K562 (cell line): ENCODE data around the gene DCDC2. TPM values are rescaled to one million over a fixed set of nuclear protein-coding genes. Genes with fewer than 3 reads are reported as not detected.

Experiments used
- ATF1 ChIP-seq, 2 experiments: fragments of 450-650 bp in 1 of 2; IDR thresholded peaks; 2 replicates each; pipeline ENCODE4 v1.6.1; 2016; ENCODE audit warnings: missing compliant biosample characterization in 1 of 2, missing genetic modification characterization in 1 of 2
- BHLHE40 ChIP-seq: IDR thresholded peaks from 2 replicates; pipeline ENCODE4 v1.6.1; 2011; ENCODE audit warnings: low read length, improper control_type of control experiment
- DNMT1 ChIP-seq: fragments of 450-650 bp; IDR thresholded peaks from 2 replicates; pipeline ENCODE4 v1.6.1; 2016; ENCODE audit warnings: antibody characterized with exemption, mild to moderate bottlenecking
- ELF4 ChIP-seq: fragments of 450-650 bp; formaldehyde crosslinking; IDR thresholded peaks from 2 replicates; pipeline ENCODE4 v1.4.0; 2022; ENCODE audit warnings: missing genetic modification characterization
- HOMEZ ChIP-seq: fragments of 250-450 bp; sonication (Bioruptor Pico); IDR thresholded peaks from 2 replicates; pipeline ENCODE4 v1.4.0; 2020; ENCODE audit warnings: mild to moderate bottlenecking, moderate library complexity
- MAFK ChIP-seq: IDR thresholded peaks from 2 replicates; pipeline ENCODE4 v1.6.1; 2011; ENCODE audit warnings: low read length, improper control_type of control experiment
- MEF2A ChIP-seq: IDR thresholded peaks from 2 replicates; pipeline ENCODE4 v1.6.1; 2011; ENCODE audit warnings: low read depth, mild to moderate bottlenecking, low read length, moderate library complexity; ENCODE audit not compliant: control insufficient read depth
- MTA2 ChIP-seq: fragments of 450-650 bp; IDR thresholded peaks from 2 replicates; pipeline ENCODE4 v1.6.1; 2016; ENCODE audit warnings: low read depth
- NBN ChIP-seq: fragments of 450-650 bp; IDR thresholded peaks from 2 replicates; pipeline ENCODE4 v1.6.1; 2016; ENCODE audit warnings: low read depth, mild to moderate bottlenecking
- RFX1 ChIP-seq: fragments of 450-650 bp; IDR thresholded peaks from 2 replicates; pipeline ENCODE4 v1.6.1; 2016; ENCODE audit warnings: mild to moderate bottlenecking, moderate library complexity
- SMARCA5 ChIP-seq: fragments of 450-650 bp; IDR thresholded peaks from 2 replicates; pipeline ENCODE4 v1.6.1; 2016
- SRSF1 ChIP-seq: fragments of 200-400 bp; formaldehyde crosslinking; IDR thresholded peaks from 2 replicates; pipeline ENCODE4 v1.6.1; 2017; ENCODE audit warnings: mild to moderate bottlenecking, low read depth, low read length, moderate library complexity
- ZNF121 ChIP-seq: sonication (generic); formaldehyde crosslinking; conservative IDR thresholded peaks from 2 replicates; pipeline ENCODE4 v1.8.0; 2022; ENCODE audit warnings: missing genetic modification reagents
- ZNF444 ChIP-seq: fragments of 250-450 bp; sonication (Bioruptor Pico); IDR thresholded peaks from 2 replicates; pipeline ENCODE4 v1.4.0; 2020; ENCODE audit warnings: mild to moderate bottlenecking, moderate library complexity
- ZNF75A ChIP-seq: fragments of 450-650 bp; formaldehyde crosslinking; IDR thresholded peaks from 2 replicates; pipeline ENCODE4 v1.4.0; 2020; ENCODE audit warnings: mild to moderate bottlenecking
- polyA plus RNA-seq, 8 experiments: library from polyadenylated mRNA; depleted of rRNA in 4 of 8; stranded (reverse) in 5 of 8; unstranded in 3 of 8; fragments of >200 nt; fragmentation: Nextera tagmentation in 2 of 8; fragmentation: Illumina TruSeq in 1 of 8; extraction: Ambion mirVana in 2 of 8; extraction: Trizol in 1 of 8; gene quantifications; 2 replicates each; pipeline versions ENCODE4 v1.2.1 to v1.2.3, GENCODE V29; 2011 to 2014; ENCODE audit warnings: inconsistent platforms in 1 of 8, missing spikeins in 1 of 8
- total RNA-seq, 7 experiments: library from RNA; depleted of rRNA in 6 of 7; stranded (reverse); fragments of >200 nt in 6 of 7; fragmentation: Illumina TruSeq in 2 of 7; extraction: Trizol in 2 of 7; gene quantifications; 2 replicates each; pipeline versions ENCODE4 v1.2.1 to v1.2.3, GENCODE V29; 2011 to 2021; ENCODE audit warnings: low replicate concordance in 1 of 7
- TF ChIP-seq, protein P1 (sequence below), 2 experiments: fragments of 450-650 bp; IDR thresholded peaks; 2 replicates each; pipeline ENCODE4 v1.6.1; 2016; ENCODE audit warnings: mild to moderate bottlenecking in 2 of 2, borderline replicate concordance in 1 of 2, low read depth in 1 of 2, moderate library complexity in 1 of 2
- TF ChIP-seq, protein P2 (sequence below): sonication (generic); formaldehyde crosslinking; IDR thresholded peaks from 2 replicates; pipeline ENCODE4 v1.8.1; 2023; ENCODE audit warnings: mild to moderate bottlenecking, missing genetic modification reagents
- TF ChIP-seq, protein P3 (sequence below): fragments of 250-450 bp; sonication (Bioruptor Pico); IDR thresholded peaks from 2 replicates; pipeline ENCODE4 v1.4.0; 2020; ENCODE audit warnings: mild to moderate bottlenecking

Gene DCDC2
- total and polyA plus RNA-seq, 9 of the 15 experiments (the other 6 are each of a cell fraction or from before 2014, with no cell fraction given) = 0.04 TPM; not detected in 8

DNA sequence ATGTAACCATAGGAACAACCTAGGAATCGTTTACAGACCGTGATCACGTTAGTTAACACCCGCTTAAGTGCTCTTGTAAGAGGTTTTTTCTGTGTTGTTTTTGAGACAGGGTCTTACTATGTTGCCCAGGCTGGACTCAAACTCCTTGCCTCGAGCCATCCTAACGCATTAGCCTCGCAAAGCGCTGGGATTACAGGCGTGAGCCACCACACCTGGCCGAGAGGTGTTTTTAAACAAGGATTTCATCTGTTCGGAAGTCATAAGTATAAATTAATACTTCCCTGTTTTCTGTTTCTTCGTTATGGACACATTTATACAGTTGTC is 45.6 kb upstream of the DCDC2 start (continued):
- TF ChIP-seq, protein P1, sequence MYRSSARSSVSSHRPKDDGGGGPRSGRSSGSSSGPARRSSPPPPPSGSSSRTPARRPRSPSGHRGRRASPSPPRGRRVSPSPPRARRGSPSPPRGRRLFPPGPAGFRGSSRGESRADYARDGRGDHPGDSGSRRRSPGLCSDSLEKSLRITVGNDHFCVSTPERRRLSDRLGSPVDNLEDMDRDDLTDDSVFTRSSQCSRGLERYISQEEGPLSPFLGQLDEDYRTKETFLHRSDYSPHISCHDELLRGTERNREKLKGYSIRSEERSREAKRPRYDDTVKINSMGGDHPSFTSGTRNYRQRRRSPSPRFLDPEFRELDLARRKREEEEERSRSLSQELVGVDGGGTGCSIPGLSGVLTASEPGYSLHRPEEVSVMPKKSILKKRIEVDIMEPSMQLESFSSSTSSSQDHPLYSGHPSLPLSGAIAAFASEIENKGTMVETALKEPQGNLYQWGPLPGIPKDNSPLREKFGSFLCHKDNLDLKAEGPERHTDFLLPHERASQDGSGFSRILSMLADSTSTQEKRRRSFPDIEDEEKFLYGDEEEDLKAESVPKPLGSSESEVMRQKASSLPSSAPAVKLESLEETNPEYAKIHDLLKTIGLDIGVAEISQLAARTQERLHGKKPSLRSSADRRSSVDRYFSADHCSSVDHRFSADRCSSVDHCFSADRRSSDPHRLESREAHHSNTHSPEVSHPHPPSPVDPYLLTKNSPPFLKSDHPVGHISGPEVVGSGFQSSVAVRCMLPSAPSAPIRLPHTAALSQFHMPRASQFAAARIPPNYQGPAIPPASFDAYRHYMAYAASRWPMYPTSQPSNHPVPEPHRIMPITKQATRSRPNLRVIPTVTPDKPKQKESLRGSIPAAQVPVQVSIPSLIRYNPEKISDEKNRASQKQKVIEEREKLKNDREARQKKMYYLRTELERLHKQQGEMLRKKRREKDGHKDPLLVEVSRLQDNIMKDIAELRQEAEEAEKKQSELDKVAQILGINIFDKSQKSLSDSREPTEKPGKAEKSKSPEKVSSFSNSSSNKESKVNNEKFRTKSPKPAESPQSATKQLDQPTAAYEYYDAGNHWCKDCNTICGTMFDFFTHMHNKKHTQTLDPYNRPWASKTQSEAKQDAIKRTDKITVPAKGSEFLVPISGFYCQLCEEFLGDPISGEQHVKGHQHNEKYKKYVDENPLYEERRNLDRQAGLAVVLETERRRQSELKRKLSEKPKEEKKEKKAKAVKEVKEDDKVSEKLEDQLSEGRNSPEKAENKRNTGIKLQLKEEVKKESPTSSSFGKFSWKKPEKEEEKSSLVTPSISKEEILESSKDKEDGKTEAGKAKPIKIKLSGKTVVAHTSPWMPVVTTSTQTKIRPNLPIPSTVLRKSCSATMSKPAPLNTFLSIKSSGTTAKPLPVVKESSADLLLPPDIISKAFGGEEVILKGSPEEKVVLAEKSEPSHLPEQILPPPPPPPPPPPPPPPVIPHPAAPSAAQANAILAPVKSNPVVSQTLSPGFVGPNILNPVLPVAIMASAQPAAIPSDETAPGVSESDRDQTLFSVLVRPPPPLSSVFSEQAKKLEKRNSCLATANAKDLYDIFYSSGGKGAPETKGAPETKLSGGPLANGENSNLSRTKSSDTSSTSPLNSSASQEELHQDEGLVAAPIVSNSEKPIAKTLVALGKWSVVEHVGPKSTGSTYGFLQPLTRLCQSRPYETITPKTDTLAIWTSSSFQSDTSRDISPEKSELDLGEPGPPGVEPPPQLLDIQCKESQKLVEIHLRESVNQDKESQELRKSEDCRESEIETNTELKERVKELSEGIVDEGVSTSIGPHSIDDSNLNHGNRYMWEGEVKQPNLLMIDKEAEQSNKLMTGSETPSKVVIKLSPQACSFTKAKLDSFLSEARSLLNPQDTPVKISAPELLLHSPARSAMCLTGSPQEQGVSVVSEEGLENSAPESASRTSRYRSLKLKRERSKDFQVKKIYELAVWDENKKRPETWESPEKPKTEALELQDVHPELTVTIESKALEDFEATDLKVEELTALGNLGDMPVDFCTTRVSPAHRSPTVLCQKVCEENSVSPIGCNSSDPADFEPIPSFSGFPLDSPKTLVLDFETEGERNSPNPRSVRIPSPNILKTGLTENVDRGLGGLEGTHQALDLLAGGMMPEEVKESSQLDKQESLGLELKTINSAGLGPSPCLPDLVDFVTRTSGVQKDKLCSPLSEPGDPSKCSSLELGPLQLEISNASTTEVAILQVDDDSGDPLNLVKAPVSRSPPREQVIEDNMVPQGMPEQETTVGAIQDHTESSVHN (IDR thresholded peaks at IDR 0.05; ENCODE audit: borderline replicate concordance in 1 of 2, low read depth in 1 of 2) = no peak
- TF ChIP-seq, protein P2, sequence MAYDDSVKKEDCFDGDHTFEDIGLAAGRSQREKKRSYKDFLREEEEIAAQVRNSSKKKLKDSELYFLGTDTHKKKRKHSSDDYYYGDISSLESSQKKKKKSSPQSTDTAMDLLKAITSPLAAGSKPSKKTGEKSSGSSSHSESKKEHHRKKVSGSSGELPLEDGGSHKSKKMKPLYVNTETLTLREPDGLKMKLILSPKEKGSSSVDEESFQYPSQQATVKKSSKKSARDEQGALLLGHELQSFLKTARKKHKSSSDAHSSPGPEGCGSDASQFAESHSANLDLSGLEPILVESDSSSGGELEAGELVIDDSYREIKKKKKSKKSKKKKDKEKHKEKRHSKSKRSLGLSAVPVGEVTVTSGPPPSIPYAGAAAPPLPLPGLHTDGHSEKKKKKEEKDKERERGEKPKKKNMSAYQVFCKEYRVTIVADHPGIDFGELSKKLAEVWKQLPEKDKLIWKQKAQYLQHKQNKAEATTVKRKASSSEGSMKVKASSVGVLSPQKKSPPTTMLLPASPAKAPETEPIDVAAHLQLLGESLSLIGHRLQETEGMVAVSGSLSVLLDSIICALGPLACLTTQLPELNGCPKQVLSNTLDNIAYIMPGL (CRISPR knock-in tag) = no peak
- TF ChIP-seq ELF4 (CRISPR knock-in tag) (no peak), NBN (no peak), MAFK (no peak), MEF2A (no peak), HOMEZ (no peak), BHLHE40 (no peak), ZNF444 (no peak), RFX1 (peak; percentile 79), SMARCA5 (no peak), DNMT1 (peak; percentile 42; the same call in 1 of the 2 replicates), ZNF121 (peak; percentile 81), SRSF1 (no peak), MTA2 (no peak), ZNF75A (CRISPR knock-in tag) (no peak), ATF1 (CRISPR knock-in tag; IDR thresholded peaks at IDR 0.05) (no peak), ATF1 (tag; IDR thresholded peaks at IDR 0.05) (no peak)
- TF ChIP-seq, protein P3, sequence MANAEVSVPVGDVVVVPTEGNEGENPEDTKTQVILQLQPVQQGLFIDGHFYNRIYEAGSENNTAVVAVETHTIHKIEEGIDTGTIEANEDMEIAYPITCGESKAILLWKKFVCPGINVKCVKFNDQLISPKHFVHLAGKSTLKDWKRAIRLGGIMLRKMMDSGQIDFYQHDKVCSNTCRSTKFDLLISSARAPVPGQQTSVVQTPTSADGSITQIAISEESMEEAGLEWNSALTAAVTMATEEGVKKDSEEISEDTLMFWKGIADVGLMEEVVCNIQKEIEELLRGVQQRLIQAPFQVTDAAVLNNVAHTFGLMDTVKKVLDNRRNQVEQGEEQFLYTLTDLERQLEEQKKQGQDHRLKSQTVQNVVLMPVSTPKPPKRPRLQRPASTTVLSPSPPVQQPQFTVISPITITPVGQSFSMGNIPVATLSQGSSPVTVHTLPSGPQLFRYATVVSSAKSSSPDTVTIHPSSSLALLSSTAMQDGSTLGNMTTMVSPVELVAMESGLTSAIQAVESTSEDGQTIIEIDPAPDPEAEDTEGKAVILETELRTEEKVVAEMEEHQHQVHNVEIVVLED = no peak
